Astrocyte (in vitro differentiated cells and primary cell): ENCODE data around the gene USP50.

Experiments used
- EZH2 ChIP-seq: IDR thresholded peaks from 2 replicates; pipeline ENCODE4 v1.6.1; 2012; ENCODE audit warnings: mild to moderate bottlenecking, low read length, inconsistent platforms; ENCODE audit not compliant: insufficient read depth
- TF ChIP-seq, protein P1 (sequence below): IDR thresholded peaks from 2 replicates; pipeline ENCODE4 v1.5.1; 2011; ENCODE audit warnings: low read depth, mild to moderate bottlenecking, inconsistent platforms, low read length, moderate library complexity; ENCODE audit not compliant: insufficient read depth

DNA sequence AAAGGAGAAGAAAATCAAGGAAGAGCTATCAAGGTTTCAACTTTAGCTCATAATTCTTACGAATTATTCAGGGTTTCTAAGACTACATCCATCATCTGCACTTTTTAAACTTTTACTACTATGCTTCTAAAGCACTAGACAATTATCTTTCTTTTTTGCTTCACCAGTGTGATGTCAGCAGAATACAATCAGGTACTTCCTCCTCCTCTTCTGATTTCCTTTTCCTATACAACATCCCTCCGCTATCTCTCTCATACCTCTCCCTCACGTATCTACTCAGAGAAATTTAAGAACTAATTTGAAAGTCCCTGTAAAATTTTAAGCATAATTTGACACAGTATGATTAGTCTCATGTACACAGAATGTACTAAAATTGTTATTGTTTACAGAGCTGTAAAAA lies 47.3 kb upstream of the USP50 start:
- TF ChIP-seq, protein P1, sequence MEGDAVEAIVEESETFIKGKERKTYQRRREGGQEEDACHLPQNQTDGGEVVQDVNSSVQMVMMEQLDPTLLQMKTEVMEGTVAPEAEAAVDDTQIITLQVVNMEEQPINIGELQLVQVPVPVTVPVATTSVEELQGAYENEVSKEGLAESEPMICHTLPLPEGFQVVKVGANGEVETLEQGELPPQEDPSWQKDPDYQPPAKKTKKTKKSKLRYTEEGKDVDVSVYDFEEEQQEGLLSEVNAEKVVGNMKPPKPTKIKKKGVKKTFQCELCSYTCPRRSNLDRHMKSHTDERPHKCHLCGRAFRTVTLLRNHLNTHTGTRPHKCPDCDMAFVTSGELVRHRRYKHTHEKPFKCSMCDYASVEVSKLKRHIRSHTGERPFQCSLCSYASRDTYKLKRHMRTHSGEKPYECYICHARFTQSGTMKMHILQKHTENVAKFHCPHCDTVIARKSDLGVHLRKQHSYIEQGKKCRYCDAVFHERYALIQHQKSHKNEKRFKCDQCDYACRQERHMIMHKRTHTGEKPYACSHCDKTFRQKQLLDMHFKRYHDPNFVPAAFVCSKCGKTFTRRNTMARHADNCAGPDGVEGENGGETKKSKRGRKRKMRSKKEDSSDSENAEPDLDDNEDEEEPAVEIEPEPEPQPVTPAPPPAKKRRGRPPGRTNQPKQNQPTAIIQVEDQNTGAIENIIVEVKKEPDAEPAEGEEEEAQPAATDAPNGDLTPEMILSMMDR, result no peak
- no peak for TF ChIP-seq EZH2
